ENCODE results near the gene CNIH1.

Gene CNIH1

GRCh38 chr14:54470701-54471100 lies 29.5 kb upstream of the CNIH1 start:
- TF ChIP-seq SIN3A (IDR thresholded peaks at IDR 0.05; ENCODE audit: borderline replicate concordance, insufficient read depth, low read length) (no peak), TAF1 (IDR thresholded peaks at IDR 0.05; ENCODE audit: borderline replicate concordance, insufficient read depth, low read length) (no peak), POLR2AphosphoS5 (IDR thresholded peaks at IDR 0.05; ENCODE audit: low read depth, low read length) (no peak), FOXP2 (optimal IDR thresholded peaks at IDR 0.05; ENCODE audit: borderline replicate concordance, extremely low read depth, extremely low read length, insufficient read depth) (no peak), REST (IDR thresholded peaks at IDR 0.05; ENCODE audit: insufficient read depth in 1 of 2, low read depth in 2 of 2, low read length in 2 of 2) (no peak)

GRCh38 chr14:54467280-54467679 lies 26.1 kb upstream of the CNIH1 start:
- TF ChIP-seq TAF1 (IDR thresholded peaks at IDR 0.05; ENCODE audit: borderline replicate concordance, insufficient read depth, low read length) (no peak), FOXP2 (optimal IDR thresholded peaks at IDR 0.05; ENCODE audit: borderline replicate concordance, extremely low read depth, extremely low read length, insufficient read depth) (no peak), POLR2AphosphoS5 (IDR thresholded peaks at IDR 0.05; ENCODE audit: low read depth, low read length) (no peak), SIN3A (IDR thresholded peaks at IDR 0.05; ENCODE audit: borderline replicate concordance, insufficient read depth, low read length) (no peak), REST (IDR thresholded peaks at IDR 0.05; ENCODE audit: insufficient read depth in 1 of 2, low read depth in 2 of 2, low read length in 2 of 2) (no peak)

- TF ChIP-seq TAF1 (IDR thresholded peaks at IDR 0.05; ENCODE audit: borderline replicate concordance, insufficient read depth, low read length), result no peak
- no peak for TF ChIP-seq POLR2AphosphoS5 (IDR thresholded peaks at IDR 0.05; ENCODE audit: low read depth, low read length)
- no peak for TF ChIP-seq SIN3A (IDR thresholded peaks at IDR 0.05; ENCODE audit: borderline replicate concordance, insufficient read depth, low read length)
- no peak for TF ChIP-seq REST (IDR thresholded peaks at IDR 0.05; ENCODE audit: insufficient read depth in 1 of 2, low read depth in 2 of 2, low read length in 2 of 2)
- no peak for TF ChIP-seq FOXP2 (optimal IDR thresholded peaks at IDR 0.05; ENCODE audit: borderline replicate concordance, extremely low read depth, extremely low read length, insufficient read depth)
Measured at GRCh38 chr14:54465654-54466053, 24.5 kb upstream of the CNIH1 start.

GRCh38 chr14:54462048-54462447 lies 20.9 kb upstream of the CNIH1 start:
- TF ChIP-seq FOXP2 (optimal IDR thresholded peaks at IDR 0.05; ENCODE audit: borderline replicate concordance, extremely low read depth, extremely low read length, insufficient read depth) (no peak), REST (IDR thresholded peaks at IDR 0.05; ENCODE audit: insufficient read depth in 1 of 2, low read depth in 2 of 2, low read length in 2 of 2) (no peak), SIN3A (IDR thresholded peaks at IDR 0.05; ENCODE audit: borderline replicate concordance, insufficient read depth, low read length) (no peak), TAF1 (IDR thresholded peaks at IDR 0.05; ENCODE audit: borderline replicate concordance, insufficient read depth, low read length) (no peak), POLR2AphosphoS5 (IDR thresholded peaks at IDR 0.05; ENCODE audit: low read depth, low read length) (no peak)

- TF ChIP-seq TAF1 (IDR thresholded peaks at IDR 0.05; ENCODE audit: borderline replicate concordance, insufficient read depth, low read length) (no peak), SIN3A (IDR thresholded peaks at IDR 0.05; ENCODE audit: borderline replicate concordance, insufficient read depth, low read length) (no peak), POLR2AphosphoS5 (IDR thresholded peaks at IDR 0.05; ENCODE audit: low read depth, low read length) (no peak), FOXP2 (optimal IDR thresholded peaks at IDR 0.05; ENCODE audit: borderline replicate concordance, extremely low read depth, extremely low read length, insufficient read depth) (no peak), REST (IDR thresholded peaks at IDR 0.05; ENCODE audit: insufficient read depth in 1 of 2, low read depth in 2 of 2, low read length in 2 of 2) (no peak)
Measured at GRCh38 chr14:54459106-54459505, 17.9 kb upstream of the CNIH1 start.
